ENCODE results near the gene USP48.

GRCh38 chr1:21662426-21663247 lies 120.3 kb downstream of the USP48 start:
- TF ChIP-seq GATA3 (IDR thresholded peaks at IDR 0.05; ENCODE audit: low read depth, low read length) (no peak), GATA2 (IDR thresholded peaks at IDR 0.05; ENCODE audit: low read depth, low read length) (no peak)

Measured in SH-SY5Y (cell line).